DMS 273 treated with DMSO at 0.1 percent for 48 hours (cell line): ENCODE data around the gene BLMH.

ENCODE experiments used
- DNase-seq: peaks from one replicate; lab custom pipeline; 2025; lab: John Stamatoyannopoulos, UW

The BLMH gene

DNA sequence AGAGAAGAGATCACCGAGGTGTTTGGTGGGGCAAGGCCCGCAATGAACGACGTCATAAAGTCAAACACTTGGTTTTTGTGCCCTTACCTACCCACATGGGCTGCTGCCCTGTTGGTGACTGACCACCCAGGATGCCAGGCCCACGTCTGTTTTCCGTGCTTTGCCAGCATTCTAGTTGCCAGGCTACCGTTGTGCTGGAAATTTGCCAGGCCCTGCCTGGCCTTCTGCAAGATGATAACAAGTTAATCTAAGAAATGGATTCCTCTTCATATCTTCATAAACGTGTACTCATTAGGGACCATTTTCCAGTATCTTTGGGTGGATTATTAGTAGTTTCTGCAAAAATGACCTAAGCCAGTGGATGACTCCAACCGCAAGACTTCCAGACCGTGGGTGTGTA, 91.6 kb downstream of the BLMH start:
- DNase-seq, result no peak

DNA sequence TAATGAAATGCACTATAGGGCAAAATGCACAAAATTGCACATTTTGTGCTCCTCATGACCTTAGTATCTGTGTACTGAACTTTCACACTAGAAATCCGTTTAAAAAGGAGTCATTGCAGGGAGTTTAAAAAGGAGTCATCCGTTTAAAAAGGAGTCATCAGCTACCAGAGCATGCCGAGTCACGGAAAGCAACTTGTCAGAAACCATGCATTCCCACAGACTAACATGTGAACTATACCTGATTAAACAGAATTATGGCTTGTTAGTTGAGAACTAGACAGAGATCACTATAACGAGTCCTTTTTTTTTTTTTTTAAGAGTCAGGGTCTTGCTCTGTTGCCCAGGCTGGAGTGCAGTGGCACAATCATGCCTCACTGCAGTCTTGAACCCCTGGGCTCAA, 92.1 kb downstream of the BLMH start:
- no peak for DNase-seq
